ENCODE measurements around the gene CFAP206.

Gene CFAP206, protein sequence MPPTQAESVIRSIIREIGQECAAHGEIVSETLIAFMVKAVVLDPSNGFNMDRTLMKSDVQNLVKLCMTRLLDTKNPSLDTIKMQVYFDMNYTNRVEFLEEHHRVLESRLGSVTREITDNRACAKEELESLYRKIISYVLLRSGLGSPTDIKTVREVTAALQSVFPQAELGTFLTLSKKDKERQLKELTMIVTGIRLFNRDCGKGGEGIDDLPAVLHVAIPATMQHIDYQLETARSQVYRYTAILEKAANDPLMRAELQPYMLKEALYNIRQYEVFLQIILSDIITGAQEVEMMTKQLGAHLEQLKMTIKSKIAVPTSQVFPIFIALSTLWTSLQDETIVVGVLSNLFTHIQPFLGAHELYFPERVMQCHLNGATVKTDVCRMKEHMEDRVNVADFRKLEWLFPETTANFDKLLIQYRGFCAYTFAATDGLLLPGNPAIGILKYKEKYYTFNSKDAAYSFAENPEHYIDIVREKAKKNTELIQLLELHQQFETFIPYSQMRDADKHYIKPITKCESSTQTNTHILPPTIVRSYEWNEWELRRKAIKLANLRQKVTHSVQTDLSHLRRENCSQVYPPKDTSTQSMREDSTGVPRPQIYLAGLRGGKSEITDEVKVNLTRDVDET

DNA sequence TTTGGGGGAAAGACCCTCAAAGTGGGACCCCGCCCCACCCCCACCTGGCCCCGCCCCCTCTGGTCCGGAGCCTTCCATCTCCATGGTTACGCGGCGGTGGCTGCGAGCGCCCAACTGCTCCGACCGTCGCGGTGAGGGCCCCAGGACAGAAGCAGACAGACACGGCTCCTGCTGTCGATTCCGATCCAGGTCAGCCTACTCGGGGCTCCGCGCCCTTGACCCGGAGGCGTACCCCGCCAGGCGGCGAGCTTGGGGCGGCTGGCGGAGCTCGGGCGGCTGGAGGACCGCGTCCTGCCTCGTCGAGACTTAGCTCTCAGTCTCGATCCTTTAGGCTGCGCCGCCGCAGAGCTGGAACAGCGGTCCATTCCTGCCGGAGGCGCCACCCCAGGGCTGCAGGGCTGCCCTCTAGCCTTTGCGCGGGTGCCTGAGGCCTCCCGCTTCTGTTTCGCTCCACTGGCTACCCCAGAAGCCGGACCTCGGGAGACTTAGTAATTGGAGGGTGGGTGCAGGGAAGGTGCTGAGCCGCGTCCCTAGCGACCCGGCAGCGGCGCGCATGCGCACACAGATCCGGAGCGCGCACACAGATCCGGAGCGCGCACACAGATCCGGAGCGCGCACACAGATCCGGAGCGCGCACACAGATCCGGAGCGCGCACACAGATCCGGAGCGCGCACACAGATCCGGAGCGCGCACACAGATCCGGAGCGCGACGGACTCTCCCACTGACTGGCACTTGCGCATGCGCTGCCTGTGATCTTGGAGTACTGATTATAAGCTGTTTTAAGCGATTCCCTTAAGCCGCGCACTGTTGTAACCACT, at the start of gene CFAP206:
Gene CFAP206, plus strand, starts transcription at position 72 of the 820 bp plus-strand sequence. CDS start 1,868 bp downstream, outside the sequence.
- DNase-seq = peak; percentile 93

DNA sequence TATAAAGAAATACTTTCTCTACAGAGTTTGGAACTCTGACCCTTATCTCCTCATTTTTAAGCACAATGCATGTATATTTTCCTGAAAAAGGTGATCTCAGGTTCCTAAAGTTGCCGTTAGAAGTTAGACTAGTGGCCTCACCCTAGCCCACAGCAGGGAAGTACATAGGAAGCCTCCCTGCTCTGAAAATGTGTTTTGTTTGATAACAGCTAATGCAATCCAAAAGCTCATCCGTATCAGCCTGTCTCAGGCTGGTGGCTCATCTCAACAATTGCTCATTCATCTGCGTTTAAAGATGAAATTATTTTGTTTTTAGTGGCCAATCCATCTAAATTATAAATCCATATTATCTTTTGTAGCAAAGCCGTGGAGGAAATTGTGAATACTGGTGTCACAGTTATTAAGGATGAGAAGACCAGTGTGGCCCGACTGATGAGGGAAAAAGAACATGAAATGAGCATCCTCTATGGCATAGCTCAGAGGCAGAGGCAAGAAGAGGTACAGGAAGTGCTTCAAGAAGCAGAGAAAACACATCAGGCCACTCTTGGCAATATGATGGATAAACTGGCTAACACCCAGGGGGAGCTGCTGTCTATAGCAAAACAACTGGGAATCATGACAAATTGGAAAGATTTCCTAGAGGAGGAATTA, 43.0 kb upstream of the CFAP206 start:
- DNase-seq = no peak

DNA sequence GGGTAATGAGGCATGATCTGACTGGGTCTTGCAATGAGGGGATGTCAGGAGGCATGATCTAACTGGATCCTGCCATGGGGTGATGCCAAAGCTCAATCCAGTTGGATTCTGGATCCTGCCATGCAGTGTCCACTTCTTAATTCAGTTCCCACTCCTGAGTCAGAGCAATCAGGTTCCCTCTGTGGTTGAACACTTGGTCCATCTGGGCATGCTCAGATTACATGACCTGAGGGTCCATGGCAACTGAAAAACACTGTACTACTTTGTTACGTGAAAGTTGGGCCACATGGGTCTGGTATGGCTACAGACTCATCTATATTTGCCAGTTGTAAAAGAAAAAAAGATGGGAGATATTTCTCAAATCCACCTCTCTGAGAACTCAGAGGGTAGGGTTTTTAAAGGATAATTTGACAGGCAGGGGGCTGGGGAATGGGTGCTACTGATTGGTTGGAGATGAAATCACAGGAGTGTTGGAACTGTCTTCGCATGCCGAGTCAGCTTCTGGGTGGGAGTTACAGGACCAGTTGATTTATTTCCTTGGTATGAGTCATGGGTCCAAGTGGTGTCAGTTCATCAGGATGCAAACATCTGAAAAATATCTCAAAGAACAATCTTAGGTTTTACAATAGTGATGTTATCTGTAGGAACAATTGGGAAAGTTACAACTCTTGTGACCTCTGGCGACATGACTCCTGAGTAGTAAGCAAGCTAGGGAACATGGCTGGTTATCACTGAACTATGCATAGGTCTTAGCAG, 41.5 kb upstream of the CFAP206 start:
- DNase-seq = no peak

DNA sequence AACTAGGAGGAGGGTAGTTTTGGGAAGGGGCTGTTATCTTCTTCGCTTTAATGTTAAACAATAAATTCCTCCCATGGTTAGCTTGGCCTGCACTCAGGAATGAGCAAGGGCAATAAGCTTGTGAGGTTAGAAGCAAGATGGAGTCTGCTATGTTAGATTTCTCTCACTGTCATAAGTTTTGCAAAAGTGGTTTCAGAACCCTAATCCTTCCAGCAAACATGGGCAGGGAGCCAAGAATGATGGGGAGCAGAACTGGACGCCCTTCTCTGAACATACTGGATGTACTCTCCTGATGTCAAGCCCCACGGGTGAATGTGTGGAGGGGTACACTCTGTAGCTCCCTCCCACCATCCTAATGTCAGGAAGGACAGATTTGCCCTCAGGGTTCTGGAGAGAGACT, 40.9 kb upstream of the CFAP206 start:
- DNase-seq = no peak

DNA sequence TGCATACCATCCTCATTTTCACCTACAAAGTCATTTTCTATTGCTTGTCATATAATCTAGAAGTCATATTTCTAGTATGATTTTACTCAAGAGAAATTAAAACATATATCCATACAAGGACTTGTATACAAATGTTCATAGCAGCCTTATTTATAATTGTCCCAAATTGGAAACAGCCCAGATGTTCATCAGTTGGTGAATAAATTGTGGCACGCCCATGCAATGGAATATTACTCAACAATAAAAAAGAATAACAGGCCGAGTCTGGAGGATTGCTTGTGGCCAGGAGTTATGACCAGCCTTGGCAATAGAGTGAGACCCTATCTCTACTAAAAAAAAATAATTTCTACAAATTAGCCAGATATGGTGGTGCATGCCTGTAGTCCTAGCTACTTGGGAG, 34.4 kb upstream of the CFAP206 start:
- no peak for DNase-seq

DNA sequence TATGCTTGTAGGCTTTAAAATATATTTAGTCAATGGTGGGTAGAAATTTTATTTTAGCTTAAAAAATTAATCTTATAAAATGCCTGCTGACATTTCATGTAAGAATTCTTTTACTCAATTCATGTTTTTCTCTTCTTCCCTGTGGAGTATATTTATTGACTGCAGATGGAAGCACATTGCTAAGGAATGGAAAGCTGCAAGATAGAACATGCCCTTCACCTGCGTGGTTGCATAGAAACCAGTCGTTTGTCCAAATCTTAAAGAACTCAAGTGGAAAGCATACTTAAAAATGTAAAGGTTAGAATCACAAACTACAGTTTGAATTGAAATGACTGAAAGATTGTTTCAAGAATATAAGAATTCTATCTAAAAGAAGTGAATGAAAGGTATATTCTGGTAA, 32.5 kb upstream of the CFAP206 start:
- no peak for DNase-seq

DNA sequence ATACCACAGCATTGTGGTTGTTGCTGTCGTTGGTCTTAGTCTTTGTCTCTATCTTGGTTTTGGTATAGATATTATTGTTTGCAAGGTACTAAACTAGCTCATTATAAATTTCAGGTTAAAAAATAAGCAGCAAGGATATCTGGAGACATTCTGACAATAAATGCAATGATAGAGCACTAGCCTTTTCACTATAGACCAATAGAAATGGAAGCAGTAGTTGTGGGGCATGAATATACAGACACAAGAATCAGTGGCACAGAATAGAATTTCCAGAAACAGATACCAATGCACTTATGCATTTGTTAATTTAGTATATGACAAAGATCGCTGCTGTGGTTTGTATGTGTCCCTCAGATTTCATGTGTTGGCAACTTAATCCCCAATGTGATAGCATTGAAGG, 31.1 kb upstream of the CFAP206 start:
- no peak for DNase-seq

DNA sequence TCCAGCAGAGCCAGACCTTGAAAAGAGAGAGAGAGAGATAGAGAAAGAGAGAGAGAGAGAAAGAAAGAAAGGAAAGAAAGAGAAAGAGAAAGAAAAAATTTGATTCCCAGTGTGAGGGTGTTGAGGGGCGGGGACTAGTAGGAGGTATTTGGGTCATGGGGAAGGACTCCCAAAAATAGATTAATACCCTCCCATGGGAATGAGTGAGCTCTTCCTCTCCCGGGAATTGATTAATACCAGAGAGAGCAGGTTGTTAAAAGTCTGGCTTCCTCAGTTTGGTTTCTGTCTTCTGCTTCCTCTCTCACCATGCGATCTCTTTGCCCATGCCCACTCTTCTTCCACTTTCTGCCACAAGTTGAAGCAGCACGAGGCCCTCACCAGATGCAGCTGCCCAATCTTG, 28.8 kb upstream of the CFAP206 start:
- DNase-seq = no peak

DNA sequence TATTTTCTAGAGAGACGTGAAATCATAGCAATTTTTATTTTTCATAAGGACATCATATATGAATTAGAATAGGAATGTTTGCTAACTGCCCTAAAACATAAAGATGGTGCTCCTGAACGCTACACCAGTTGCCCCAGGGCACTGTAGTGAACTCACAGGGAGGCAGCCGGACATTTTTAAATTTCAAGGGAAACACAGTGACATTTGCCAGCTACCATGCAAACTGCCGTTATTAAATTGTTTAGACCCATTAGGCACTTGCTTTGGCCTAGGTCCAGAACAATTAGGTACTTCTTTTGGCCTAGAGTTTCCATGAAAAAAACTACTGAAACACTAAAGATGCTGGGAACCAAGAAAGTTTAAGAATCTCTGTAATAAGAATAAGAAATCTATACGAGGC, 24.9 kb upstream of the CFAP206 start:
- DNase-seq = no peak

DNA sequence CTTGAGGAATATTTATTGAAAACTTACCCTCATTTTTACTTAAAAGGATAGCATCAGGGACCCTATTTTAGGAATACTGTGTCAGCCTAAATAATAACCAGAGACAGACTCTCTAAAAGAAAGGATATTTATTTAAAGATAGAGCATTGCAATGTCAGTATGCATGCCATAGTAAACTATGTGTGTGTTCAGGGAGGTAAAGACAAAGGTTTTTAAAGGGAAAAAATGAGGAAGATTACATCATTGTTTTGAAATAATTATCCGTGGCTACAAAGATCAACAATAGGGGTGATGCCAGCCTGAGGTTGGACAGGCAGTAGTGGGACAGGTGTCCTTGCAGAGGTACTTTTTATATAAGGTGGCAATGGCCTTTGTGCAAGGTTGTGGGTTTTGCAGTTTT, 23.7 kb upstream of the CFAP206 start:
- no peak for DNase-seq

DNA sequence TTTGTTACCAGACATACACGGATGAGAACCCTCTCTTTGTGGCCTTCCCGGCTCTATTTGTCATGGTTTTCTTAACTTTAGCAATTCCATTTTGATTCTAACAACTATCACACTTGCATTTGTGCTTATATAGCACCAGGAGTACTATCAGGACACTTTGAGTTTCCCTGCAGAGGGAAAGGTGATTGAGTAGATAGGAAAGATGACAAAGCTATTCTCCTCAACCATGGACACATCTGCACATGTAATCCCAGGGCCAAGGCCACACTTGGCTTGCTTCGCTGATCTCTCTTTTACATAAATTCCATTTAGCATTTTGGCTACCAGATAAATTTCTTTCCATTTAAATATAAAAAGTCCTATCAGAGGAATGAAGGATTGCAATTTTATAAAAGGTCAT, 23.3 kb upstream of the CFAP206 start:
- DNase-seq = no peak

DNA sequence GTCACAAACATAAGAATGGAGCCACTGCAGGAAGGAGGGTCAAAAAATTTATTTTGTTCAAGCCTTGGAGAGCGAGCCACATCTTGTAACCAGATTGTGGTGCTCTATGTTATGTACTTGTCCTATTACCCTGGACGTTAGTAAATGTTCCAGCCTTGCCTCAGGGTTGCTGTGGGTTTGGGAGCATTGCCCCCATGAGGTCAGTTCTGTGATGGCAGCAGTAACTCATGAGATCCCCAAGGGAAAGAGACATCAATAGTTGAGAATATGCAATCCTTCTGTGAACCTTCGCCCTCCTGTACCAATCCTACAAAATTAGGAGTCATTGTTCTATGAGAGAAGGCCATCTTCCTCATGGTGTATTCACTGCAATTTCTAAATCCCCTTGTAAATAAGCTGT, 16.4 kb upstream of the CFAP206 start:
- no peak for DNase-seq

DNA sequence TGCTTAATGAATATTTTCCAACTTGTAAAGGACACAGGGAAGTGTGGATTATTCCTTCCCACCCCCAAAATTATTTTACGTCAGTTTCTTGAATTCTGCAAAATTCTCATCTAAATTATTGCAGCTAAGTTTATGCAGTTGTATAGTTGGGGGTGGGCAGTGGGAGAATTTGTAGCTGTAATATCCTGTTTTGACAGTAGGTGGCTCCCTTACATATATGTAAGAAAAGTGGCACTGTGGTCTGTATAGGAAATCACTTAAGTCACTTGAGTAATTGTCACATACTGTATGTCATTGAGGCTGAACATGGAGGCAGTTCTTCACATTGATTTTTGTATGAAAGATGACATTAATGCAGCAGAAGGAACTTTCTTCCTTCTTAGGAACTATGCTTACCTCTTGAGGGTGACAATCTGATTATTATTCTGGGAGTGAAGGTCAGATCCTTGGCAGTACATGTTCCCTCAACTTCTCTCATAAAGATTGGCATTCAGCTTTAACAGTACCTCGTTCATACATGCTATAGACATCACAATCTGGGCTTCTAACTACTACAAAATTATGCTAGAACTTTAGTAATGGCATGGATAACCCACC, 14.6 kb upstream of the CFAP206 start:
- peak; percentile 60 for DNase-seq

DNA sequence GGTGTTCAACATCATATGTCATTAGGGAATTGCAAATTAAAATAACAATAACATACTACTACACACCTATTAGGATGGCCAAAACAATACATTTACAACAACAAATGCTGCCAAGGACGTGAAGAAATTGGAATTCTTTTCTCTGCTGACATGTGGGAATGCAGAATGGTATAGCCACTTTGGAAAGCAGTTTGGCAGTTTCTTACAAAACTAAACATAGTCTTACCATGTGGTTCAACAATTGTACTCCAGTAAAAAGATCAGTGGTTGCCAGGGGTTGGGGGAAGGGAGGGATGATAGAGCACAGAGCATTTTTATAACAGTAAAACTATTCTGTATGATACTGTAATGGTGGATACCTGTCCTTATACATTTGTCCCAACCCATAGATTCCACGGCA, 12.3 kb upstream of the CFAP206 start:
- no peak for DNase-seq

DNA sequence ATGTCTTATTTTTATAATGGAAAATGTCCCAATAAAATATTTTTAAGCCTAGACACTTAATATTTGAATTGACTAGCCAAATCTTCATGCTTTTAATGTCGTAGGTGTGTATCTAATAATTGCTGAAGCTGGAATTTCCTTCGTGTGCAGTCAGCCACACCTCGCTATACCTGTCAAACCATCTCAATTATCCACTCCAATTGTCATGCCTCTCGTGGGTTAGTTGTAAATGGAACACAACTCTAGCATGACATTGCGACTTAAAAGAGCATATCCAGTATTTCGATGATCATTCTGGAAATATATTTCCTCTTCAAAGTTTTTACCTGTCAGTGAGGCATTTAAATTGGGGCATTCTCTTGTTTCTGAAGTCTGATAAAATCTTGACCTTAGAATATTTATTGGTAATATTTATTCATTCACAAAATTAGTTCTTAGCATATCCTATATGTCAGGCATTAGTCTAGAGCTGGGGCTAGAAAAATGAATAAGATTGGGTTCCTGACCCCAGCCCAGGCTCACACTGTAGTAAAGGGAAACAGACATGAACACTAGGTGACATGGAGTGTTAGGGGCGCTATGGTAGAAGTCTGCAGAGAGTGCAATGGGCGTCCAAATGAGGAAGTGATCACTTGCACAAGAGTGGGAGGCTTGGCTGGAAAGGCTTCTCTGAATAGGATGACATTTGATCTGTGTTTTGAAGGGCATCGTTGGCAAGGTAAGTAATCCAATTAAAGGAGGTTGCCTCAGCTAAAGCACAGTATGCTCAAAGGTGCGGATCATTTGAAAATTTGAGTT, 11.0 kb upstream of the CFAP206 start:
- no peak for DNase-seq

DNA sequence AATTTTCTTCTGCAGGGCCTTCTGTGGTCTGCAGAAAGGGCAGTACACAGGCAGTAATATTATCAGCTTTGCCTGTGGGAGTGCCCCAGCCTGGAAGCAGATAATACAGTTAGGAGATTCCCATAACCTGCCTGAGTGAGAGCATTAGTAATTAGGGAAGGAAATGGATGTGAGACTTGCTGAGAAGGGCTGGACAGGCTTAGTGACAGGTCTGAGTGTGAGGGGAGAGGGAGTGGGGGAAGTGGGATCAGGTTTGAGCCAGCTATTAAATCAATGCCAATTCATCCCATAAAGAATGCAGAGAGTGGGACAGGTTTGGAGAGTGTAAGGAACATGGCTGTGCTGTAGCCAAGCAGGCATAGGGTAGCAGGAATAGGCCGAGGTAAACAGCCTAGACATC, 10.1 kb upstream of the CFAP206 start:
- no peak for DNase-seq

DNA sequence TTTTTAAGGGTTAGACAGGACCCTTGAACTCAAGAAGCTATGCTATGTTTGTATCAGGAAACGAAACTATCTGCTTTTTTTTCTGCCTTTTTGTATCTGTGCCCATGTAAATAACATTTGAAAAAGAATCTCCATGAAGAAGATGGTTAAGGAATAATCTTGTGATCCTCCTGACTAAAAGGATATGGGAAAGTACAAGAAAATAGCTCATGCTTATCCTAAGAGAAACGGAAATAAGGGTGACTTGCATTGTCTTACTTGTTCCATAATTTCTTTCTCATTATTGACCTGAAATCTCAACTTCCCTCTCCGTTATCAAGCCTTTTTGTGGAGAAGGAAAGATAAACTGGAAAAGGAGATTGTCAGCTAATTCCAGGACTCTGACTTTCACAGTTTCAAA, 5.9 kb upstream of the CFAP206 start:
- no peak for DNase-seq

DNA sequence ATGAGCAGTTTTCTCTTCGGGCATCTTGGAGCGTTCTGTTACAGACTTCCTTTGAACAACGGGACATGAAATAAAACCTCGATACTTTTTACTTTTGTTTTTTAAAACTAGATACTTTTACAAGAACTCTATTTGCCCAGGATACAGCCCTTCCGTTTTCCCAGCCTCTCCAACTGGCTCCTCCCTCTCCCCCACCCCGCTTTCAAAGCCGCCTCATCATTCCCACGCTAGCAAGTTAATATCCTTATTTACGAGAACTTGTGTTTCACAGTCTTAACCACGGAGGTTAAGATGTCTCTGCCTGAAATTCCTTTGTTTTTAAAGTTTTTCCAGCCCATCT, 241 bp upstream of the CFAP206 start:
- DNase-seq = no peak

DNA sequence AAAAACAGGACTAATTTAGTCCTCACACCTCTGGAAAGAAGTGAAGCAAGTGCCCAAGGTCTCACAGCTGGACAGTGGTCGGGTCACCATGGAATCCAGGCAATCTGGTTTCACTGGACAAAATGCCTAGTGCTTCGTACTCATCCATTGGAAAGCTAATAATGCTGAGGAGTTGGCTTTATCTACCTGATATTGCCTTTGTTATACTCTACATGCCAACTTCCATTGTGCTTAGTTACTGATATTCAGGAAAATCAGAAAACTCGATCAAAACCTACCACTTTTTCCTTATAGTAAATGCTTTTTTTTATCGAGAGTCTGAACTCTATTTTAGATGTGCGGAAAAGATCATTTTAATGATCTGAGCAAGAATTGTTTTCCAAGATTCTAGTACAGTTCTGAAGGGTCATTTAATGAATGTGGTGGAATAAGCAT, 966 bp downstream of the CFAP206 start:
- DNase-seq = no peak

DNA sequence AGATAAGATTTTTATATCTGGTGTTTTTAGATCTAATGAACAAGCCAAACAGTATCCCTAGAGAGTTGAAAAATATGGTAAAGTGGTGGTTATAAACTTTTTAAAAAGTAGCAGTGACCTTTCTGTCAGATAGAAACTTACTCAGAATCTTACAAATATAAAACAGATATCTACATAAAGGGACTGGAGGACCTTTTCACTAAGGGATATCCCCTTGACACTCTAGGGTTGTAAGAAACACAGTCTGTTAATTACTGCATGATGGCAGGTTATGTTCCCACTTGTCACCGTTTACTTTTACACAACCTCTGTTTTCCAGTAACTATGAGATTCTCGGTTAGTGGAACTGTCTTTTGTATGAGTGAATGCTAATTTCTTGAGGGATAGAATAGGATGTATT, 11.5 kb downstream of the CFAP206 start:
- no peak for DNase-seq

DNA sequence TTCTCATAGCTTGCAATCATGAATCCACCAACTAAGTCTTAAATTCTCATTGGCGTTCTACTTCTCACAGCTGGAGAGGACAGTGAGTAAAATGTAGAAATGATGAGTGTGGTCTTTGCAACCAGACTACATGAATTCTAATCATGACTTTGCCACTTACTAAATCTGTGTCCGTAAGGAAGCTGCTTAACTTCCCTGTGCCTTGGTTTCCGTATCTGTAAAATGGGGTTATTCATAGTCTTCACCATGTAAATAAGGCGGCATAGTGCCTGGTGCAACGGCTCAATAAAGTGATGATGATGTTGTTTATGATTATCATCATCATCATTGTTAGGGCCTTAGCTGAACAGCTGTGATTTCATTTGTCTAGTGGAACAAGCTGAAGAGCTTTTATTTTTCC, 12.6 kb downstream of the CFAP206 start:
- no peak for DNase-seq

Measured in activated CD8-positive, alpha-beta memory T cell treated with anti-CD3 and anti-CD28 coated beads for 24 hours (primary cell).